IPS-NIHi7 (cell line): ENCODE results near the gene PPEF1.
"Not testable (repeated sequence)": the region's sequence is repeated elsewhere in the genome, so short reads cannot be mapped to it uniquely, and the experiment has no call there.

Experiments used
- DNase-seq: peaks from one replicate; pipeline ENCODE4 v3.0.0; 2012; ENCODE audit warnings: mixed read lengths; ENCODE audit errors: extremely low spot score

Gene PPEF1

GRCh38 chrX:18702362-18703195 lies 4.9 kb upstream of the PPEF1 start:
- DNase-seq, result no peak

DNA sequence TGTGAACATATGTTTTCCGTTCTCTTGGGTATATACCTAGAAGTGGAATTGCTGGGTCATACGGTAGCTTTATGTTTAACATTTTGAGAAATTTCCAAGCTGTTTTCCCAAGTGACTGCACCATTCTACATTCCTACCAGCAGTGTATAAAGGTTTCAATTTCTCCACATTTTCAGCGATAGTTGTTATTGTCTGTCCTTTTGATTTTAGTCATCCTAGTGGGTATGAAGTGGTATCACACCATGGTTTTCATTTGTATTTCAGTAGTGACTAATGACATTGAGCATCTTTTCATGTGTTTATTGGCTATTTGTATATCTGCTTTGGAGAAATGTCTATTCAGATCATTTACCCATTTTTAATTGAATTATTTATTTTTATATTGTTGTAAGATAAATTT lies 2.4 kb downstream of the PPEF1 start:
- no peak for DNase-seq

DNA sequence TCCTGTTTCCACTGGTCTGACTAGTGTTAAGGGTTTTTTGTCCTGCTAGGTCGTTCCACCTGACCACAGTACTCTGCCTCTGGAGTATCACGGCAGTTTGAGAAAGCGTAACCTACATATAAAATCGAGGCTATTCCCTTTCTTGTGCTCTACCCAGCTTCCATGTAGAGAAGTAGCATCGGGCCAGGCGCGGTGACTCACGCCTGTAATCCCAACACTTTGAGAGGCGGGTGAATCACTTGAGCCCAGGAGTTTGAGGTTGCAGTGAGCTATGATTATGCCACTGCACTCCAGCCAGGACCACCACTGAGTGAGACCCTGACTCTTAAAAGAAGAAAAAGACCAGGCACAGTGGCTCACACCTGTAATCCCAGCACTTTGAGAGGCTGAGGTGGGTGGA lies 7.5 kb downstream of the PPEF1 start:
- no peak for DNase-seq

DNA sequence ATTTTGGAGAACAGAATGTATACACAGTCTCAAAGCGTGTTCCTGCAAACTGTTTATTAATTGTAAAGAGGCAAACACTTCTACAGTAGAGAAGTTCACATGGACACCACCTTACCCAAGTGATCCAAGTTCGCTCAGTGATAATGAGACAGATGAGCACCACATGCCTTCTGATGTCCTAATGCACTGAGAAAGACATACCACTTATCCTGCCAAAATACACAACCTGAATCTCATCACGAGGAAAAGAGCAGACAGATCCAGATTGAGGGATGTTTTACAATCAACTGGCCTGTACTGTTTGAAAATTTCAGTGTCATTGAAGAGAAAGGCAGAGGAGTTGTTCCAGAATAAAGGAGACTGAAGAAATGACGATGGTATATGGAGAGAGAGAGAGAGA lies 12.4 kb downstream of the PPEF1 start:
- DNase-seq, result no peak

DNA sequence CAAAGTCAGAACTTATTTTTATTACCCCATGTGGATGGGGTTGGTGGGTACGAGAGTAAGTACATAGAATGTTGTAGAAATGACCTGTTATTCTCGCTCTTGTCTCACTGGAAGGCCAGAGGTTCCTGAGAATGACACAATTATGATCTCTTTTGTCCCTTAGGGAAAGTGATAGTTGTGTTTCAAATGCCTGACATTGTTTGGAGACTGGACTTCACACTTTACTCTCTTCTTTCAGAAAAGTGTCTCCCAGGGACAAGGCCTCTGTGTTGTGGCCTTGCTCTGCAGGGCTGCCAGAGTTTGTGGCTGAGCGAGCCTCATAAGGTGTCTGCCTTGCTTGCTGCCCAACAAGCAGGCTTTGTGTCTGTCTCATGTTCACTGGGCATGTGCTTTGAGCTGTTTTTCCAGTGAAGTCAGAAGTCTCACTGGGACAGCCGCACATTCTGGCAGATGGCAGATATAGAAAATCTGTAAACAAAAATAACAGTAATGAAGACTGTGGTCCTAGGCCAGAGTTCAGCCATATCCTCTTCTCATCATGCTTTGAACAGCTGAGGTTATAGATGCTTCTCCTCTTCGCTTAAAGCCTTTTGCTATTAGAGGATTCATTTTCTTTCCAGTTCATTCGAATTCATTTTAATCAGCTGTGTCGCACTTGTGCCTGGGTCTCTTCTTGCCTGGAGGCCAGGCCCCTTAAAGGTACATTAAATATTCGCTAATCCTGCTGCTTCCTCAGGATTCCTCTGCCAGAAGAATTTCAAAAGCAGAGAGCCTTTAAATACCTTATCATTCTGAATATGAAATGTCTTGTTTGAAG lies 14.4 kb downstream of the PPEF1 start:
- no peak for DNase-seq

DNA sequence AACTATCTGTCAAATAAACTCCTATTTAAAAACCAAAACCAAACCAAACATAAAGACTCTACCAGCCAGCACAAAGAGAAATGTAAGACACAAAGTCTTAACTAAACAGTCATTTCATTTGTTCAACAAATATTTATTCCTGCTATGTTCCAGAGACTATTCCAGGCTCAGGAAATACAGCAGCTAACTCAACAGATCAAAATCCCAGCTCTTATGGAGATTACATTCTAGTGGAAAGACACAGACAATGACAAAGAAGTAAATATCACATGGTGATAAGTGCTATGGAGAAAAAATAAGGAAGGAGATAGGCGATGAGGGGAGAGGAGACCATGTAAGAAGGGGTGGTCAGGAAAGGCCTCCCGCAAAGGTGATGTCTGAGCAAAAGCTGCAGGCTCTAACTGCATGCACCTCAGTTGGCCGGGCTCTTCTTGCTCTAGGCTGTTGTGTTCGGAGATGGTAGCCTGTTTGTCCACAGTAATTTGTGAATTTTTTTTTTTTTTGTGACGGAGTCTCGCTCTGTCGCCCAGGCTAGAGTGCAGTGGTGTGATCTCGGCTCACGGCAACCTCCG lies 15.1 kb downstream of the PPEF1 start:
- no peak for DNase-seq

DNA sequence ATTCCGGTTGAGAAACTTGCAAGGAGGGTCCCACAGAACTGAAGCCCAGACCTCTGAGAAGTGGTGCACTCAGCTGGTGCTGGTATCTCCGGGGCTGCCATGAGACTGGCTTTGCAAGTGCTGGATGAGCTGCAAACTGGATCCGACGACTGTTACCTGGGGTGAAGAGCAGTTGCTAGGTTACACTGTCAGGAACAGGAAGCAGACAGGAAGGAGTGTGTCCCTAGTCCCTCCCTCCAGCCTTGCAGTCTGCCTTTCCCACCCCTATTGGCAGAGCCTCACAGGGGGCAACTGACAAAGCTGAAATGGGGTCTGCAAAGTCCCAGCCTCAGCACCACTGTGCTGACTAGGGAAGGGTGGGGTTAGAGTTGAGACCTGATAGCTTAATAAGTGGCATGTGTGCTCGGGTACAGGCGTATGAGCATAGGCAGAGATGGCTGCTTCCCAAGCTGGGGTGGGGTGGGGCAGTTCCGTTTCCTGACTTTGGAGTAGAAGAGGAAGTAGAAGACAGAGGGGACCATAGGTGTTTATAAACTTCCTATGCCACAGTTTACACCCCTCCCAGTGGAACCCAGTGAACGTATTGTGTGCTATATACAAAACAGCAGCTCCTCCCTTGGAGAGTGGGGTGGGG lies 18.0 kb downstream of the PPEF1 start:
- DNase-seq, result peak; percentile 26

DNA sequence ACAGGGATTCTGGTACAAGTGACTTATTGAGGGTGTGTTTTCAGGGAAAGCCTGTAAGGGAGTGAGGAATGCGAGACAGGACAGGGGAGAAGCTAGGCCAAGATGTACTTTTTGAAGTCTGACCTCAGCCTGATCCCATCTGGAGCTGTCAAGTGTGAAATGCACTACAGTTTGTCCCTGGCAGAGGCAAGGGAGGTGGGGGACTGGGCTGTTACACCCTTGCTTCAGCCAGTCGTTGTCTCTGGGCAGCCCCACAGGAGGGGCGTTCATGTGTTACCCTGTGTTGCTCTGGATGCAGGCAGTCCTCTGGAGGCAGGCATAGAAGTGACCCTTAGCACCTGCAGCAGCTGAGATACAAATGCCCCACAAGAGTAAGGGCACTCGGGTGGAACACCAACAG lies 25.8 kb downstream of the PPEF1 start:
- DNase-seq, result no peak

- not testable (repeated sequence) for DNase-seq
These were observed 32.2 kb downstream of the PPEF1 start for GRCh38 chrX:18739609-18740008.

GRCh38 chrX:18748499-18748898 lies 41.1 kb downstream of the PPEF1 start:
- DNase-seq, result no peak

DNA sequence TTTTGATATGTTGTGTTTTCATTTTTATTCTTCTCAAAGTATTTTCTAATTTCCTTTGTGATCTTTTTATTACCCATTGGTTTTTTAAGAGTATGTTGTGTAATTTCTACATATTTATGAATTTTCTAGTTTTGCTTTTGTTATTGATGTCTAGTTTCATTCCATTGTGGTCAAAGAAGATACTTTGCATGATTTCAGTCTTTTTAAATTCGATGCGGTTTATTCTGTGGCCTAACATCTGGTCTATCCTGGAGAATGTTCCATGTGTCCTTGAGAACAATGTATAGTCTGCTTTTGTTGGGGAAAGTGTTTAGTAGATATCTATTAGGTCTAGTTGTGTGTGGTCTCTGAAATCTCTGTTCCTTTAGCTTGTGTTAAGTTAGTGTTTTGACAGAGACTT lies 46.2 kb downstream of the PPEF1 start:
- DNase-seq, result no peak

- no peak for DNase-seq
These were observed 48.2 kb downstream of the PPEF1 start for GRCh38 chrX:18755651-18756050.

DNA sequence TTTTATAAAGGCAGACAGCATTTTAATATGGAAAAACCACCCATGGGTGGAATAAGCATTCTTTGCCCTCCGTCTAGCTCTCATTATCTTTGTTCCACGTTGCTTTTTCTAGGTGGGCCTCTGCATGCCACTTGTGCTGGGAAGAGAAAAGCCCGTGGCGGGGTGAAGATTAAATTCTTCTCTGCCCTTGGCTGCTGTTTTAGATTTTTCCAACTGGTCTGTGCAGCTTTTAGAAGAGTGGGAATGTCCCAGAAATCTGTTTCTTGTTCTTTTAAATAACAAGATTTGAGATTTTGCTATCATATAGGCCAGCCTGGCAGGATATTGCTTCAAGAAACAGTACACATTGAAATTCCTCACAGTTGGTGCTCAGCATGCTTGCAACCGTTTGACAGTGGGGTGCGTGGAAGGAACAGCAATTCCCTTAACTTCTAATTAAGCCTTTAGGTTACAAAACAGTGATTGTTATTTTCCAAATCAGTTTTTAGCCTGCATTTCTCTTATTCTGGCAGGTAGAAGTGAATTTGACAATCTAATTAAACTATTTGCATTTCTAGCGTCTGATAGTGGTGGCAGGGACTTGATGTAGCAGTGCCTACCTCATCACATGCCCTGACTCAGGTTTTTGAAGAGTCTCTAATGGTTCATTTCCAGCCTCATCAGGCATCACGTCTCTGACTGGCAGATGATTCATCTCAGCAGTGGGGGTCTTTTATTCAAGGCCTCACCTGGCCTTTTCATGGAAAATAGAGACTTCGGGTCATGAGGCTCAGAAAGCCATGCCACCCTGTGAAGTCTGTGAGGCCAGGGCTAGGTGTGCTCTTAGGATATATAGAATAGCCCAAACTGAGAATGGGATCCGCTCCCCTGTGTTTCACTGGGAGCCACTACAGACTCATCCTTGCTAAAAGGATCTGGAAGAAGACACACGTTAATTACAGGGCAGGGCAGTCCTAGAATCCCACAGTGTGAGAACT lies 50.8 kb downstream of the PPEF1 start:
- DNase-seq, result peak; percentile 47

DNA sequence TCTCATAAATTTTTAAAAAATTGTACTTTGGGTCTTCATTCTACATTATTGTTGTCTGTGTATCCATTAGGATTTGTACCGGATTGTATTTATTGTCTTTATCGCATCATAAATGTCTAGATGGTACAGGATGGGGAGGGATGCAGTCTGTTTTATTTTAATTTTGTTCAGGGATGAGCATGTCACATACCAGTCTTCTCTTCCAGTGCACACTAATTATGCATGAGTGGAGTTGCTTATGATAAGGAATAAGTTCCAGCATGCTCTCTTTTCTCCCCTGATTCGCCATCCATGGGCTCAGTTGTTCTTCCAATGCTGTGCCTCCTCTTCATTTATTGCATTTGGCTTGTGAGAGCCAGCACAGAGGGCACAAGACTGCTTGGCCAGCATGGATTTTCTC lies 54.3 kb downstream of the PPEF1 start:
- no peak for DNase-seq

- DNase-seq, result not testable (repeated sequence)
These were observed 55.7 kb downstream of the PPEF1 start for GRCh38 chrX:18763106-18763505.

DNA sequence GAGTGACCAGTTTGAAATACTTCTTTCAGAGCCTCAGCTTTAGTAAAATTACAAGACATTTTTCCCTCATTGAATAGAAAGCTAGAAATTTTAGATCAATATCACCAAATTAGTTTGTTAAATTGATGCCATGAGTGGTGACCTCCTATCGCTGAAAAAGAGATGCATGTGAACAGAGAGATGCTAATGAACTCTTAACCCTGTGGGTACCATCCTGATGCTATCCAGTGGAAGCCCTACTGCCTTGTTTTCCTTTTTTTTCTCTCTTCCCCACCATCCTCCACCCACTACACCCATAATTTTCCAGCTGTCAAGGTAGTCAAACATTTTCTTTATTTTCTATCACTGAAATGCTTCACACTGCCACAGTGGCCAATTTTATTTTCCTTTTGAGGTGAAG lies 61.9 kb downstream of the PPEF1 start:
- DNase-seq, result no peak

DNA sequence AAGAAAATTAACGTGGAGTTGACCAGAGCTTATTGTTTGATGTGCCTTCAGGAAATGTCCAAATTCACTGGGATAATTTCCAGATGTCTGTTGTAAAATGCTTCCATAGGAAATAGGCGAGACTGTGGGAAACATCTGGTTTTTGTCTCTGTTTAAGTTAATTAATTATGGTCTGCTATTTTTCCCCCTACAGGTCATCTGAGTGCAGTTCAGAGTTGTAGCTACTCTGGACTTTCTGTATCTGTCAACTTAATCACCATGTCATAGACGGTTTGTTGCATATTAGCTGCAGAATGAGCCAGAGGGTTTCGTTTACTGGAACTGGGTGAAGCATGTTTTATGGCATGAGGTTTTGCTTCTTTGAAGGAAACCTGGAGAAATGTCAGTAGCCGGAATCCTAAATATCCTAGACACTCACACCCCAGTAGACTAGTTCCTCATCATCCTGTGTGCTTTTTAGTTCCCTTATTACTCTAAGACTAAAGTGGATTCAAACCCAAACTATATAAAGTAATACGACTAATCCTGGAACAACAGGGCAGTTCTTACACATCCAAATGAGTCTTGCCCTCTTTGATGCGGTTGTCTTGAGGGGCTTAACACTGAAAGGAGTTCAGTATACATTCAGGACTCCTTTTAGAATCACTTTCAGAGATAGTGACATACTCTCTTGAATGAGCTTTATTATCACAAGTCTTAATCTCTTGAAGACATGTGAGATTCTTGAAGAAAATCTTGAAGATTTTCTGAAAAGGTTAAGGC lies 62.5 kb downstream of the PPEF1 start:
- DNase-seq, result no peak

DNA sequence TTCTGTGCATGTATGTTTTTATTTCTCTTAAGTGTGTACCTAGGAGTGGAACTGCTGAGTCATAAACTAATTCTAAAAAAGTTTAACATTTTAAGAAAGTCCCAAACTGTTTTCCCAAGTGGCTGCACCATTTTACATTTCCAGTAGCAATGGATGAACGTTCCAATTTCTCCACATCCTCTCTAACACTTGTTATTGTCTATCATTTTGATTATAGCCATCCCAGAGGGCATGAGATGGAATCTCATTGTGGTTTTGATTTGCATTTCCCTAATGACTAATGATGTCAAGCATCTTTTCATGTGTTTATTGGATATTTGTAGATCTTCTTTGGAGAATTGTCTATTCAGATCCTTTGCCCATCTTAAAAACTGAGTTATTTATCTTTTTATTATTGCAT lies 82.5 kb downstream of the PPEF1 start:
- no peak for DNase-seq

GRCh38 chrX:18792828-18793227 lies 85.4 kb downstream of the PPEF1 start:
- DNase-seq, result no peak

GRCh38 chrX:18793601-18794089 lies 86.2 kb downstream of the PPEF1 start:
- peak; percentile 61 for DNase-seq
